EH (cell line): Measurements from ENCODE around the gene KANK4.
"Not testable (repeated sequence)": the region's sequence is repeated elsewhere in the genome, so short reads cannot be mapped to it uniquely, and the experiment has no call there.

Experiments used
- DNase-seq: peaks from one replicate; pipeline ENCODE4 v3.0.0-alpha.2; 2015; ENCODE audit warnings: low read depth

KANK4 gene

GRCh38 chr1:62271948-62272728 lies 47.1 kb downstream of the KANK4 start:
- DNase-seq: peak; percentile 8

- DNase-seq: no peak
These were observed 48.1 kb downstream of the KANK4 start for GRCh38 chr1:62271134-62271533.

GRCh38 chr1:62269851-62270495 lies 49.3 kb downstream of the KANK4 start:
- no peak for DNase-seq

- no peak for DNase-seq
These were observed 49.8 kb downstream of the KANK4 start for GRCh38 chr1:62269439-62269838.

GRCh38 chr1:62268315-62268714 lies 50.9 kb downstream of the KANK4 start:
- DNase-seq: no peak

- DNase-seq: no peak
These were observed 53.0 kb downstream of the KANK4 start for GRCh38 chr1:62265956-62266935.

GRCh38 chr1:62263814-62264353 lies 55.4 kb downstream of the KANK4 start:
- no peak for DNase-seq

GRCh38 chr1:62263006-62263813 lies 56.0 kb downstream of the KANK4 start:
- no peak for DNase-seq

GRCh38 chr1:62260688-62261087 lies 58.5 kb downstream of the KANK4 start:
- no peak for DNase-seq

GRCh38 chr1:62259551-62259950 lies 59.7 kb downstream of the KANK4 start:
- DNase-seq: no peak

GRCh38 chr1:62250126-62250726 lies 69.0 kb downstream of the KANK4 start:
- no peak for DNase-seq

GRCh38 chr1:62247391-62248168 lies 71.7 kb downstream of the KANK4 start:
- no peak for DNase-seq

- DNase-seq: peak; percentile 21
These were observed 74.0 kb downstream of the KANK4 start for GRCh38 chr1:62245201-62245600.

GRCh38 chr1:62244380-62244779 lies 74.9 kb downstream of the KANK4 start:
- DNase-seq: not testable (repeated sequence)

GRCh38 chr1:62241371-62242131 lies 77.7 kb downstream of the KANK4 start:
- no peak for DNase-seq

GRCh38 chr1:62240651-62241370 lies 78.4 kb downstream of the KANK4 start:
- DNase-seq: no peak

- DNase-seq: not testable (repeated sequence)
These were observed 79.4 kb downstream of the KANK4 start for GRCh38 chr1:62239652-62240403.

- no peak for DNase-seq
These were observed 80.7 kb downstream of the KANK4 start for GRCh38 chr1:62238507-62238906.
